HG03045 (cell line): ENCODE results near the gene RCHY1.
"Not testable (repeated sequence)": the region's sequence is repeated elsewhere in the genome, so short reads cannot be mapped to it uniquely, and the experiment has no call there.

Source experiments
- ATAC-seq: cut with Tn5 transposase; IDR thresholded peaks from one replicate; pipeline ENCODE4 v1.9.1; 2021; ENCODE audit warnings: mild to moderate bottlenecking, moderate library complexity; ENCODE audit not compliant: unreplicated experiment

RCHY1 gene

DNA sequence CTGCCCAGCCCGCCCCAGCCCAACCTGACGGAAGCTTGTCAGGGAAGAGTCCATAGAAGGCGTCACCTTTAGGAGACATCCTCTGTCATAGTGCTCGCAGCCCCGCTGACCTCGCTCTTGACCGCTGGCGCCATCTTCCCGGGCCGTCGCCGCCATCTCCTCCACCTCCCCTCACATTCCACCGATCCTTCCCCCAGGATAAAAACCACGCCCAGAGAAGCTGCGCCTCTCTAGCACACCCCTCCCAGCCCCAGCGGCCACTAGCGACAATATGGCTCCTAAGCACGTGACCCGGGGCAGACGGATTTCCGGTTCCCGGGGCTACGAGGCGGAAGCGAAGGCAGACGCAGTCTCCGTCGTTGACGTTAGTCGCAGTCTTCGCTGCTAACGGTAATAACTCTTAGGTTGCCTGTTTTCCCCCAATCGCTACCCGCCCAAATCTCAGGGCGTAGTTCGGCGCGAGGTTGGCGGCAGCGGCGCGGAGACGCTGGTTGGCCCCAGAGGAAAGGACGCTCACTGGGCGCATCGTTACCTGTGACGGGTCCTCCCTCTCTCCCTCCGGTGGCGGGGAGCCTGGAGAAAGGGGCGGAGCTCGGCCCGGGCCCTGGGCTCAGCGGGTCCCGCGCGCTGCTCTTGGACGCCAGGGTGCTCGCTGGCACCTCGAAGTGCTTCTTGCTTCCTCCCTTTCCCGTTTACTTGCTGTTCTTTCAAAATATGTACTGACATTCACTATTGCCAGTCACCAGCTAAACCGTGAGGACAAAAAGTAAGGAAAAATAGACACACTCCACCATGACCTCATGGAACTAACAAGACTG lies at the start of gene RCHY1, which contains the start of gene THAP6:
Gene RCHY1 (minus strand): TSS at position 273 of the 818 bp plus-strand sequence. CDS start 117 bp downstream, at position 156.
Gene THAP6 (plus strand): TSS at position 343 of the 818 bp plus-strand sequence. CDS start 980 bp downstream, outside the sequence.
- peak; percentile 93 for ATAC-seq

DNA sequence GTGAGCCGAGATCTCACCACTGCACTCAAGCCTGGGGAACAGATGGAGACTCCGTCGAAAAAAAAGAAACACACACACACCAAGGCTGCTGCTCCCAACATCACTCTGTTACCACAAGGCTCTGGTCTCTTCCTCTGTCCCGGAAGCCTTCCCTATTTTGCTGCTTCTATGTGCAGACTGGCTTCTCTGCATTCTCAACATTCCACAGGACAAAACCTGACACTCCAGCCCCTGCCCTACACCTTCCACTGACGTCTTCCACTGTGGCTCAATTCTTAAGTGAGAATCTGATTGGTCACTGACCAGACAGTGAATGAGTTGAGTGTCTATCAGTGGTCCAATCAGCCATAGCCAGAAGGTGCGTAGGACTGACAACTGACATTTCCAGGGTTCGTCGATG lies 47.6 kb upstream of the RCHY1 start:
- no peak for ATAC-seq

DNA sequence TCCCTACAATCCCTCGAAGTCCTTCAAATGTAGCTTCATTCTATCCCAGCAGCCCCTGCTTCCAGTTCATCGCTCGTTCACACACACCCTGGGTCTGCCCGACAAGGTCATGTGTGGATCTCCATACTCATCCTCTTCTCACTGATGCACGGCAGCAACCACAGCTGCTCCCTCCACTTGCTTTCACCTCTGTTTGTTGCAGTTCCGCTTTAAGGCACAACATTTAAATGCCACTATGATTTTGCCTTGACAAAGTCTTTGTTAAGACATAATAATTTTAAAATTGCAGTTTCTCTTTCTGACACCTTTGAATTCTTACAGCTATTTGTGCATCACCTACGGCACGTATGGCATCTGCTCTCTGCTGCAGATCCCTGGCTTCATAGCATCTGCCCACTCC lies 43.5 kb upstream of the RCHY1 start:
- ATAC-seq = no peak

DNA sequence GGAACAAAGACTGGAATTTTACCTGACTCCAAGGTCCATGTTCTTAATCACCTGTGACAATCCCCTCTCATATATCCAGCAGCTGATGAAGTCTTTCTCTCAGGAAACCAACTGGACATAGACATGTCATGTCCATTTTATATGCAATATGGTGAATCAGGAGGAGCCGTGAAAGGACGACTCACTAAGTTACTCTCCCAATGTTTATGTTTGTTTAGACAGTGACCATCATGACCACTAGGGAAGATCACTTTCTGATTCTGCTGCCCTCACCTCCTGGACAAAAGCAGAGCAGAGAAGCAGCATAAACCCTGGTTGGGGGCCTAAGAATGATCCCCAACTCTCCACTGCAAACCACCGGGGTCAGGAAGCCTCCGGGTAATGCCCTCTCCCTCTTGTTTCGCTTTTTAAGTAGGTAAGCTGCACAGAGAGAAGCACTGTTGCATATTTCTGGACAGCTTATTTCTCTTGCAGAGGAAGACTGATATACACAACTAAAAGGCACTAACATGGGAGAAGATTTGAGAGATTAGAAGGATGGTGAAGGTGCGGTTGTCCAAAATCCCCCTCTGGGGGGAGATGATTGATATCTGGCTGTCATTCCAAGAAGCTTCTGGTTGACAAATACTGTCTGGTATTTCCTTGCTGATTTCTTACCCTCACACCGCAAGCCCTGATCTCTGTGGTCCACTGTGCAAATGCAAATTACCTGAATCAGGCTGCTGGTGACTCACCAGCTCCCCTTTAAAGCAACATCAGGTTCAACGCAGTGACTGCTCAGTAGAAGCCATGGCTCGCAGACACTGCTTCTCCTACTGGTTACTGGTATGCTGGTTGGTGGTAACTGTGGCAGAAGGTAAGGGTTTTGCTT lies 41.3 kb upstream of the RCHY1 start, which contains the start of gene ODAPH:
Gene ODAPH (plus strand): TSS at position 773 of the 871 bp plus-strand sequence. CDS start 17 bp downstream, at position 790.
- ATAC-seq = peak; percentile 91

DNA sequence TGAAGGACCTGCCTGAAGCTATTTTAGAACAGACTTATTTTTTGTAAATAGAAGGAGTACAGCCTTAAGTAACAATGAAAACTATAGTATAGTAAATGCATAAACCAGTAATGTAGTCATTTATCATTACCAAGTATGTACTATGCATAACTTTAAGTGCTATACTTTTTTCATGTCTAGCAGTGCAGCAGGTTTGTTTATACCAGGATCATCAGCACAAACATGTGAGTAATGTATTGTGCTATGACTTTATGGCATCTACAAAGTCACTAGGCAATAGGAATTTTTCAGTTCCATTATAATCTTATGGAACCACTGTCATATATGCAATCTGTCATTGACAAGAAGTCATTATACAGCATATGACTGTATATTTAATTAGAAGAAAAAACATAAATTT lies 38.2 kb upstream of the RCHY1 start:
- ATAC-seq = no peak

DNA sequence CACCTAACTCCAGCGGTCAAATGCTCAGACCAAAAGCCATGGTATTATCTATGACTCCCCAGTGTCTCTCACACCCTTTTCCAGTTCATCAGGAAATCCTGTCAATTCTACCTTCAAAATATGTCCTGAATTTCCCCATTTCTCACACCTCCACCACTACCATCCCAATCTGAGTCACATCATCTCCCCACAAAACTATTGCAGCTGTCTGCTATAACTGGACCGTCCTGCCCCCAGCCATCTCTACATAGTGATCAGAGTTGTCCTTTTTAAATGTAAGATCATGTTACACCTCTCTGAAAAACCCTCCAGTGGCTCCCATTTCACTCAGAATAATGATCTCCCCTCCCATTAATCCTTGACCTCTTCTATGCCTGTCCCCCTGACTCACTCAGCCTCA lies 34.8 kb upstream of the RCHY1 start:
- no peak for ATAC-seq

DNA sequence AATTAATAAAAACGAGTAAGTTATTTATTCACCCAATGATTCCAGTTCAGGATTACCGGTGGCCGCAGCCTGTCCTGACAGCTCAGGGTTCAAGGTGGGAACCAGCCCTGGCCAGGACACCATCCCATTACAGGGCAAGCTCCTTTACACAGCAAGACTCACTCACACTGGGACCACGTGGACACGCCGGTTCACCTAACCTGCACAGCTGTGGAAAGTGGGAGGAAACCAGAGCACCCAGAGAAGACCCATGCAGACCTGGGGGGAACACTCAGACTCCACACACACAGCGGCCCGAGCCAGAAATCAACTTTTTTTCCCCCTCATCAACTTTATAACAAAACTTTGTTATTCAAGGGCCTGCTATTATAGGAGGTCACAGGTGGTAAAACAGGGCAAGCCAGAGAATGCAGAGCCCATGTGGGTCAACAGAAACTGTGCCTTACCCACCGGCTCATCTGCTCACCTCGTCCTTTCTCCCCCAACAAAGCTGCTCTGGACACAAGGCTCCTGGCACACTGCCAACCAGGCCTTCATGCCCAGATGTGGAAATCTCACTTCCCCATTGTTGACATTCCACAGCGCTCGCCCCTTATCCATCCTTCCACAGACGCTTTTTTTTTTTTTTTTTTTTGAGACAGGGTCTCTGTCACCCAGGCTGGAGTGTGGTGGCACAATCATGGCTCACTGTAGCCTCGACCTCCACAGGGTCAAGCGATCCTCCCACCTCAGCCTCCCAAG lies 33.6 kb upstream of the RCHY1 start:
- ATAC-seq = no peak

DNA sequence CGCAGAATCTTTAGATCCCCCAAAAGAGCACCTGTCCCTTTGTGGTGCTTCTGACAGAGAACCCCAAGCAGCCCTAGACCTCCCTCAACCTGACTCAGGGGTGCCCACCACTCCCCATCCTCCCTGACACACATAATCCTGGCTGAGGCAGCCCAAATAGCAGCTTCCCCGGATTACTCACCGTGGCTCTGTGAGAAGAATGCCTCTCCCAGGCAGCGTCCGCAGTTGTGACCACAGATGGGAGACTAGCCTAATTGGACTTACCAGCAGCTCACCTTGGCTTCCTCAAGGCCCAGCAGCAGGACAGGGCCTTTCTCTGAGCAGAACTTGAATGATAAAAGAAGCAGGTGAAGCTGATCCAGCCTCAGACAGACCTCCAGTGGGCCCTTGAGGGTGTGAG lies 31.3 kb upstream of the RCHY1 start:
- no peak for ATAC-seq

DNA sequence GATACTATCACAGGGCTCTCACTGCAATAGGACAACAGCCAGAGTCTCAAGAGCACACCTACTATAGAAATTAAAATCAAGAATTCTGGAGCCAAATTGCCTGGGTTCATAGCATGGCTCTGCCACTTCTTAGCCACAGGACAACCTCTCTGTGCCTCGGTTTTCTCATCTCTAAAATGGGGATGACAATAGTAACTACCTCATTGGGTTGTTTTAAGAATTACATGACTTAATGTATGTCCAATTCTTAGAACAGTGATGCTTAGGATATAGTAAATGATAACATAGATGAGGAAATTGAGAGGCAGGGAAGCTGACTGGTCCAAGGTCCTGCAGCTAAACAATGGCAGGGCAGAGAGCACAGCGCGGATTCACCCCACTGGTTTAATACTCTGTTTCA lies 30.7 kb upstream of the RCHY1 start:
- no peak for ATAC-seq

DNA sequence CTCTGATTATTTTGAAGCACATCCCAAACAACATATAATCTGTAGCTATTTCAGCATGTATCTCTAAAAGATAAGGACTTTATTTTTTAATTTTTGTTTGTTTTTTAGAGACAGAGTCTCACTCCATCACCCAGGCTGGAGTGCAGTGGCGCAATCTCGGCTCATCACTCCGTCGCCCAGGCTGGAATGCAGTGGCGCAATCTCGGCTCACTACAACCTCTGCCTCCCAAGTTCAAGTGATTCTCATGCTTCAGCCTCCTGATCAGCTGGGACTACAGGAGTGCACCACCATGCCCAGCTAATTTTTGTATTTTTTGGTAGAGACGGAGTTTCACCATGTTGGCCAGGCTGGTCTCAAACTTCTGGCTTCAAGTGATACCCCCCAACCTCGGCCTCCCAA lies 30.0 kb upstream of the RCHY1 start:
- not testable (repeated sequence) for ATAC-seq

DNA sequence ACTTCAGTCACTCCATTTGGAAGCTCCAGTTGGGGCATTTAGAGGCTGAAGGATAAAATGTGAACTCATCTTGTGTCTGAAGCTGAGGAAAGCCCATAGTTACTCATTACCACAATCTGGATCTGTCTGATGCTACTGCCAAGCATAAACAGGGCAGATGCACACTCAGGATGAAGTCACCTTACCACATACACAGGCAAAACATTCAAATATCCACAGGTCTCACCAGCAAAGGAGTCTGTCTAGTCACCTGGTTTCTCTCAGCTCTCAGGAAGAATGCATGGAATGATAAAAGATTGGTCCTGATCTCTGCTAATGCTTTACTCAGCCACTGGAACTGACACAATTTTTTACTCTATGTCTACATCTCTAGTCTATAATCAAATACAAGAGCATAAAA lies 28.6 kb upstream of the RCHY1 start:
- no peak for ATAC-seq

DNA sequence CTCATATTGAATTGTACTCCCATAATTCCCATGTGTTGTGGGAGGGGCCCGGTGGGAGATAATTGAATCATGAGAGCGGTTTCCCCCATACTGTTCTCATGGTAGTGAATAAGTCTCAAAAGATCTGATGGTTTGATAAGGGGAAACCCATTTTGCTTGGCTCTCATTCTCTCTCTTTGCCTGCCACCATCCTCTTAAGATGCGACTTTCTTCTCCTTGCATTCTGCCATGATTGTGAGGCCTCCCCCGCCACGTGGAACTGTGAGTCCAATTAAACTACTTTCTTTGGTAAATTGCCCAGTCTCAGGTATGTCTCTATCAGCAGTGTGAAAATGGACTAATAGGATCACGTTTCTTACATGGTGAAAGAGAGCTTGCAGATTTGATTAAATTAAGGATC lies 23.1 kb upstream of the RCHY1 start:
- ATAC-seq = not testable (repeated sequence)

DNA sequence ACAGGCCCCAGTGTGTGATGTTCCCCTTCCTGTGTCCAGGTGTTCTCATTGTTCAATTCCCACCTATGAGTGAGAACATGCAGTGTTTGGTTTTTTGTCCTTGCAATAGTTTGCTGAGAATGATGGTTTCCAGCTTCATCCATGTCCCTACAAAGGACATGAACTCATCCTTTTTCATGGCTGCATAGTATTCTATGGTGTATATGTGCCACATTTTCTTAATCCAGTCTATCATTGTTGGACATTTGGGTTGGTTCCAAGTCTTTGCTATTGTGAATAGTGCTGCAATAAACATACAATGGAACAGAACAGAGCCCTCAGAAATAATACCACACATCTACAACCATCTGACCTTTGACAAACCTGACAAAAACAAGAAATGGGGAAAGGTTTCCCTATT lies 19.7 kb upstream of the RCHY1 start:
- not testable (repeated sequence) for ATAC-seq

DNA sequence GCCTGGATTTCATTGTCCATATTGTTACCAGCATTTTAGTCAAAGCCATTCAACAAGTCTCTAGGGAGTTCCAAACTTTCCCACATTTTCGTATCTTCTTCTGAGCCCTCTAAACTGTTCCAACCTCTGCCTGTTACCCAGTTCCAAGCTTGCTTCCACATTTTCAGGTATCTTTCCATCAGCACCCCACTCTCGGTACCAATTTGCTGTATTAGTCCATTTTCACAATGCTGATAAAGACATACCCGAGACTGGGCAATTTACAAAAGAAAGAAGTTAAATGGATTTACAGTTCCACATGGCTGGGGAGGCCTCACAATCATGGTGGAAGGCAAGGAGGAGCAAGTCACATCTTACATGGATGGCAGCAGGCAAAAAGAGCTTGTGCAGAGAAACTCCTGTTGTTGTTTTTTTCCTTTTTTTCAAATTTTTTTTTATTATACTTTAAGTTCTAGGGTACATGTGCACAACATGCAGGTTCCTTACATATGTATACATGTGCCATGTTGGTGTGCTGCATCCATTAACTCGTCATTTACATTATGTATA lies 19.2 kb upstream of the RCHY1 start:
- ATAC-seq = not testable (repeated sequence)

DNA sequence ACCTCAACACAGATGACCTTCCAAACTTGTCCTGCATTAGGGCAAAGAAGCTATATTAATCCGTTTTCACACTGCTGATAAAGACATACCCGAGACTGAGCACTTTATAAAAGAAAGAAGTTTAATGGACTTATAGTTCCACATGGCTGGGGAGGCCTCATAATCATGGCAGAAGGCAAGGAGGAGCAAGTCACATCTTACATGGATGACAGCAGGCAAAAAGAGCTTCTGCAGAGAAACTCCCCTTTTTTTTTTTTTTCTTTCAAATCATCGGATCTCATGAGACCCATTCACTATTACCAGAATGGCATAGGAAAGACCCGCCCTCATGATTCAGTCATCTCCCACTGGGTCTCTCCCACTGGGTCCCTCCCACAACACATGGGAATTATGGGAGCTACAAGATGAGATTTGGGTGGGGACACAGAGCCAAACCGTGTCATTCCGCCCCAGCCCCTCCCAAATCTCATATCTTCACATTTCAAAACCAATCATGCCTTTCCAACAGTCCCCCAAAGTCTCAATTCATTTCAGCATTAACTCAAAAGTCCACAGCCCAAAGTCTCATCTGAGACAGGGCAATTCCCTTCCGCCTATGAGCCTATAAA lies 17.4 kb upstream of the RCHY1 start:
- ATAC-seq = not testable (repeated sequence)

DNA sequence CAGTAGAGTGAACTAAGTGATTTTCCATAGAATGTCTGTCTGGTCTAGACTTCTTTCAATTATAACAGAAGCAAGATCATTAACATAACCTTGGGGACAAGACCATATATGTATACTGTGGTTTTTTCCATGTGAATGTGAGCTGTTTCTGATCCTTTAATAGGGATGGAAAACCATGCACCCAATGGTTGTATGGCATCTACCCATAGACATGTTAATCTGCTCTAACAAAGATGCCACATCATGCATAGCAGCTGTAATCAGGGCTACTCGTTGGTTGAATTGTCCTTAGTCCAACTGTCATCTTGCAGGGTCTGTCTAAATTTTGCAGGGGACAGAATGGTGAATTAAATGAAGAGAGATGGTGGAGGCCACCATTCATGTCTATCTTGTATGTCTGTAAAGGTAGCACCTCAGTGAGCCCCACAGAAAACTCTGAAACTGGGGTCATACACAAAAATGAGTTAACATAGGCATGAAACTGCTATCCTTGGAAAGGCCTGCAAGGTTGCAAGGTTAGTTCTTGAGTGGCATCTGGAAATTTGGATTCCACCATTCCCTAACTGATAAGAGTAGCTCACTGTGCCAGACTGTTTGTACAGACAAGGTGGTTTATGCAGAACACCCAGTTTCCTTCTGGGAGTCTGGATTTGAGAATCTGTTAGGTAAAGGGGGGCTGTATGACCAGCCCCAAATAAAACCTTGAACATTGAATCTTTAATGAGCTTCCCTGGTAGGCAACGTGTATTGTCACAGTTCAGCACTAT lies 16.5 kb upstream of the RCHY1 start:
- ATAC-seq = no peak

DNA sequence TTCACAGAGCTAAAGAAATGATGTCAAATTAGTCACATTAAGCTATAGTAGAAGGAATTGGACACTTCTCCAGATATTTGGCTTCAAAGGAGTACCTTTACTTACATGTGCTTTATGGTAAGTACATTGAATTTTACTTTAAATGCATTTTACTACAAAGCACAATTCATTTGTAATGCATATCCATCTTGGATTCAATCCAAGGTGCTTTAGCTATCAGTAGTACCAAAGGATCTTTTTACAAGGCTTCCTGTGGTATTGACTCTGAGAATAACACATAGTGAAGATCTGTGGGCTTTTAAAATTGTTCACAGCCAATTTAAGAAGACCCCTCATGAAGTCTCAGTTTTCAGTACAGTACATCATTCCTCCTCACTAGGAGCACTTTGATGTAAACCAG lies 13.3 kb upstream of the RCHY1 start:
- ATAC-seq = no peak

DNA sequence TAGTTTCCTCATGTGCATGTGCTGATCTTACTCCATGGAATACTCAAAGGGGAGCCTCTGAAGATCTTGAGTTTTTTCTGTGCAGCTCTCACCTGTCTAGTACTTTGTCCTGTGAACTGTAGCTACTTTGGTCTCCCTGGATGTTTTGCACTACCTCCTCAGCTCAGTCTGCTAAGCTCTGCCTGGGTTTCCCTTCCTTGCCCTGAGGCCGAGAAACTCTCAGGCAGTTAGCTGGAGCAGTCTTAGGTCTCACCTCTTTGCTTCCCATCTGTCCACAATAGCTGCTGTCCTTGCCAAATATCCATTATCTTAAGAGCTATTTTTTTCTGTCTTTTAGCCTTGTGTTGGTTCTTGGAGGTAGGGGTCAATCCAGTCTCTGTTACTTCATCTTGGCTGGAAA lies 11.7 kb upstream of the RCHY1 start:
- ATAC-seq = no peak

DNA sequence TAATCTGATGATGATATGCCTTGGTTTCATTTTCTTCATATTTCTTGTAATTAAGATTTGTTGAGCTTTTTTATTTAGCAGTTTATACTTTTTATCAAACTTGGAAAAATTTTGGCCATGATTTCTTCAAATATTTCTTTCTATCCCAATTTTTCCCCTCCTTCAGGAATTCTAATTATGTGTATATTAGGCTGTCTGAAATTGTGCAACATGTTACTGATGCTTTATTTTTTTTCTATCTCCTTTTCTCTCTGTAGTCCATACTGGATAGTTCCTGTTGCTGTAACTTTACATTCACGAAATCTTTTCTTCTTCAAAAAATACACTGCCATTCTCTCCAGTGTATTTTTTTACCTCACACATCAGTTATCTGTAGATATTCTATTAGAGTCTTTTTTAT lies 10.9 kb upstream of the RCHY1 start:
- no peak for ATAC-seq

DNA sequence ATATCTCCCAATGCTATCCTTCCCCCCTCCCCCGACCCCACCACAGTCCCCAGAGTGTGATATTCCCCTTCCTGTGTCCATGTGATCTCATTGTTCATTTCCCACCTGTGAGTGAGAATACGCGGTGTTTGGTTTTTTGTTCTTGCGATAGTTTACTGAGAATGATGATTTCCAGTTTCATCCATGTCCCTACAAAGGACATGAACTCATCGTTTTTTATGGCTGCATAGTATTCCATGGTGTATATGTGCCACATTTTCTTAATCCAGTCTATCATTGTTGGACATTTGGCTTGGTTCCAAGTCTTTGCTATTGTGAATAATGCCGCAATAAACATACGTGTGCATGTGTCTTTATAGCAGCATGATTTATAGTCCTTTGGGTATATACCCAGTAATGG lies 5.2 kb upstream of the RCHY1 start:
- not testable (repeated sequence) for ATAC-seq
